Neuronal stem cell (in vitro differentiated cells): ENCODE data around the gene SMAD5.

Source experiments
- DNase-seq: peaks from one replicate; pipeline ENCODE4 v3.0.0-alpha.2; 2013; ENCODE audit warnings: low spot score
- H2AFZ ChIP-seq: one replicate; pipeline ENCODE4 v1.6.1; 2013; ENCODE audit warnings: mild to moderate bottlenecking, low read length, inconsistent platforms
- H2AK5ac ChIP-seq: 2 replicates; pipeline ENCODE4 v1.6.1; 2013; ENCODE audit warnings: low read depth, mild to moderate bottlenecking, inconsistent platforms, low read length, moderate library complexity, mixed read lengths
- H2BK120ac ChIP-seq: 2 replicates; pipeline ENCODE4 v1.6.1; 2013; ENCODE audit warnings: low read depth, mild to moderate bottlenecking, inconsistent platforms, low read length, moderate library complexity, mixed read lengths
- H2BK12ac ChIP-seq: one replicate; pipeline ENCODE4 v1.6.1; 2013; ENCODE audit warnings: low read length, inconsistent platforms
- H2BK15ac ChIP-seq: 2 replicates; pipeline ENCODE4 v1.6.1; 2013; ENCODE audit warnings: mild to moderate bottlenecking, low read length, inconsistent platforms, mixed read lengths
- H2BK5ac ChIP-seq: one replicate; pipeline ENCODE4 v1.6.1; 2013; ENCODE audit warnings: inconsistent platforms, mild to moderate bottlenecking, low read length, moderate library complexity
- H3K14ac ChIP-seq: one replicate; pipeline ENCODE4 v1.6.1; 2013; ENCODE audit warnings: low read length, inconsistent platforms
- H3K18ac ChIP-seq: 2 replicates; pipeline ENCODE4 v1.6.1; 2013; ENCODE audit warnings: low read length, inconsistent platforms
- H3K23ac ChIP-seq: 2 replicates; pipeline ENCODE4 v1.6.1; 2013; ENCODE audit warnings: low read depth, mild to moderate bottlenecking, mixed read lengths, low read length, inconsistent platforms; ENCODE audit not compliant: poor library complexity
- H3K27ac ChIP-seq: replicated peaks from 3 replicates; pipeline ENCODE4 v1.5.1; 2013; ENCODE audit warnings: low read length, inconsistent platforms
- H3K27me3 ChIP-seq, 3 experiments: 2 replicates each; pipeline ENCODE4 v1.6.1; 2013; ENCODE audit warnings: low read length in 3 of 3, mild to moderate bottlenecking in 2 of 3, inconsistent platforms in 1 of 3, low read depth in 1 of 3, mixed read lengths in 1 of 3, moderate library complexity in 1 of 3; ENCODE audit not compliant: control insufficient read depth in 3 of 3, insufficient read depth in 3 of 3
- H3K36me3 ChIP-seq, 2 donors: replicated peaks in 1 of 2; 2 replicates each; pipeline ENCODE4 v1.6.1; 2013; ENCODE audit warnings: low read length in 2 of 2; ENCODE audit not compliant: control insufficient read depth in 2 of 2, insufficient read depth in 2 of 2
- H3K4ac ChIP-seq: 2 replicates; pipeline ENCODE4 v1.6.1; 2013; ENCODE audit warnings: inconsistent platforms, mild to moderate bottlenecking, low read length, moderate library complexity
- H3K4me1 ChIP-seq, 2 donors: 1 replicate in 1 of 2; 2 replicates in 1 of 2; pipeline ENCODE4 v1.6.1; 2013; ENCODE audit warnings: low read length in 2 of 2, low read depth in 1 of 2; ENCODE audit not compliant: control insufficient read depth in 2 of 2, insufficient read depth in 1 of 2
- H3K4me2 ChIP-seq: one replicate; pipeline ENCODE4 v1.6.1; 2013; ENCODE audit warnings: mild to moderate bottlenecking, low read length, inconsistent platforms; ENCODE audit not compliant: insufficient read depth, poor library complexity, severe bottlenecking
- H3K4me3 ChIP-seq, 2 donors: 2 replicates each; pipeline ENCODE4 v1.5.1; 2013; ENCODE audit warnings: low read length in 2 of 2, mild to moderate bottlenecking in 2 of 2, inconsistent platforms in 1 of 2, moderate library complexity in 1 of 2
- H3K79me1 ChIP-seq: one replicate; pipeline ENCODE4 v1.6.1; 2013; ENCODE audit warnings: low read depth, mild to moderate bottlenecking, inconsistent platforms, low read length, moderate library complexity
- H3K9ac ChIP-seq: one replicate; pipeline ENCODE4 v1.6.1; 2013; ENCODE audit warnings: mild to moderate bottlenecking, low read depth, low read length, inconsistent platforms; ENCODE audit not compliant: poor library complexity
- H3K9me3 ChIP-seq, 2 donors: replicated peaks in 1 of 2; 2 replicates each; pipeline versions ENCODE3 to v1.6.1; 2013; ENCODE audit warnings: low read length in 2 of 2, mild to moderate bottlenecking in 2 of 2, inconsistent platforms in 1 of 2, low read depth in 1 of 2, mixed read lengths in 1 of 2, moderate library complexity in 1 of 2; ENCODE audit not compliant: control insufficient read depth in 2 of 2, insufficient read depth in 1 of 2
- H4K8ac ChIP-seq: one replicate; pipeline ENCODE4 v1.6.1; 2013; ENCODE audit warnings: low read depth, mild to moderate bottlenecking, inconsistent platforms, low read length, moderate library complexity
- H4K91ac ChIP-seq: one replicate; pipeline ENCODE4 v1.6.1; 2013; ENCODE audit warnings: low read length, low read depth, mild to moderate bottlenecking, inconsistent platforms; ENCODE audit not compliant: poor library complexity
- WGBS, 2 donors: extraction: QIAGEN DNeasy Blood & Tissue Kit; methylation state at CpG; one replicate each; pipeline ENCODE4 v1.1.7; 2013; ENCODE audit warnings: missing lambda C conversion rate in 2 of 2, mixed read lengths in 1 of 2; ENCODE audit not compliant: insufficient read length in 2 of 2, insufficient replicate concordance in 1 of 2; ENCODE audit errors: extremely low coverage in 2 of 2; 5-methylcytosine and 5-hydroxymethylcytosine counted together

SMAD5 gene

GRCh38 chr5:136145030-136145429 is 12.4 kb downstream of the SMAD5 start:
- Histone ChIP-seq H3K4ac (no peak overlapping the region), H2BK15ac (no peak overlapping the region), H2AFZ (no peak overlapping the region), H3K4me3 (no peak overlapping the region), H2BK120ac (no peak overlapping the region), H2AK5ac (no peak overlapping the region), H3K79me1 (peaks cover 2% of the 10 kb centered on the region), H4K8ac (no peak overlapping the region), H3K9me3 (no peaks in the 10 kb centered on the region), H3K18ac (no peak overlapping the region), H3K36me3 (peaks cover 0 to 12% of the 10 kb centered on the region in 2 donors), H3K27me3 (no peaks in the 10 kb centered on the region), H3K23ac (no peak overlapping the region), H3K4me1 (peaks cover 4% of the 10 kb centered on the region in 2 donors), H3K4me2 (no peak overlapping the region), H4K91ac (no peak overlapping the region), H3K27ac (no peak overlapping the region), H3K9ac (no peak overlapping the region), H2BK12ac (no peak overlapping the region), H3K14ac (no peak overlapping the region), H2BK5ac (no peak overlapping the region)
- WGBS, 2 donors, result no CpG with 5 or more reads among the region's 2 CpGs
- no peak for DNase-seq

DNA sequence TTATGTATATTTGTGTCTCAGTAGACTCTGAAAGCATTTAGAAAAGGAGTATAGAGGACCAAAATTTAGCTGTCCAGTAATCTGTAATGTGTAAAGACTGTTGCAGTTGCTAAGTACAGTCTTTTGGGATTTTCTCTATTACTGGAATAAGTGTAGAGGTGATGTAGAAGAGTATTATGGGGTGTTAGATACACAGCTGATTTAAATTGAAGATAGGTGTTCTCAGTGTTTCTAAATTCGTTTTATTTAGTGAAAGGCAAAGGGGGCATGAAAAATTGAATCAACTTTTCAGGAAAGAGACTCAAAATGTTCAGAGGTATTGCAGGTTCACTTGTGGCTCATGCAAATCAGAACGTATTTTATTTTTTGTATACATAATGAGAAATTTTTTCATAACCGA is 13.6 kb downstream of the SMAD5 start:
- H3K4me2 ChIP-seq, result no peak overlapping the region
- no peak overlapping the region for H3K14ac ChIP-seq

DNA sequence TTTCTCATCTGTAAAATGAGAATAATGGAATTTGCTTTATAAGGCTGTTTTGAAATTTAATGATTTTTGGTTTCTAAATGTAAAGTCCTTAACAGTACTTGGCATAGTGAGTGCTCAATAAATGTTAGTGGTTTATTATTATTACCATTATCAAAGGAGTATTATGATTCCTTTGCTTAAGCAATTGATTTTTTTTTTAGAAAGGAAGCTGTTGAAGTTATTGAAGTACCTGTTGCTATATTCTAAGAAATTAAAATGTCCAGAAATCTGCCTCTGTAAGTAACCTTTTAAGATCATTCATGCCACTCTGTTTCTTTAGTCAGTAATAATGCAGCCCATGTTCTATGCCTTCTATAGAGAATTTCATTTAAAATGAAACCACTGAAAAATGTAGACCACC is 15.0 kb downstream of the SMAD5 start:
- Histone ChIP-seq H3K36me3 (peaks cover 0 to 34% of the 10 kb centered on the region in 2 donors), H3K27ac (no peak overlapping the region), H3K4me3 (no peak overlapping the region), H2BK12ac (no peak overlapping the region), H3K79me1 (no peaks in the 10 kb centered on the region), H2BK15ac (no peak overlapping the region), H3K23ac (no peak overlapping the region), H3K9ac (no peak overlapping the region), H2BK120ac (no peak overlapping the region), H2AFZ (no peak overlapping the region), H3K27me3 (no peaks in the 10 kb centered on the region), H3K4ac (no peak overlapping the region), H3K14ac (no peak overlapping the region), H3K18ac (no peak overlapping the region), H2BK5ac (no peak overlapping the region), H2AK5ac (no peak overlapping the region), H3K4me2 (no peak overlapping the region), H3K9me3 (no peaks in the 10 kb centered on the region), H3K4me1 (peaks cover 4% of the 10 kb centered on the region in 2 donors), H4K8ac (no peak overlapping the region), H4K91ac (no peak overlapping the region)
- DNase-seq, result no peak

More for the DNA sequence above, 13.6 kb downstream of the SMAD5 start:
- no peak overlapping the region for H3K27ac ChIP-seq
- DNase-seq, result no peak
- no peak overlapping the region for H4K91ac ChIP-seq
- no peak overlapping the region for H2BK120ac ChIP-seq
- no peak overlapping the region for H2AFZ ChIP-seq
- no peaks in the 10 kb centered on the region for H3K27me3 ChIP-seq
- peaks cover 2% of the 10 kb centered on the region for H3K79me1 ChIP-seq
- no peak overlapping the region for H3K9ac ChIP-seq
- H2BK12ac ChIP-seq, result no peak overlapping the region
- H3K4ac ChIP-seq, result no peak overlapping the region
- H4K8ac ChIP-seq, result no peak overlapping the region
- H2AK5ac ChIP-seq, result no peak overlapping the region
- H3K4me3 ChIP-seq, result no peak overlapping the region
- H3K23ac ChIP-seq, result no peak overlapping the region
- H2BK15ac ChIP-seq, result no peak overlapping the region
- WGBS, 2 donors, result no CpG with 5 or more reads among the region's 3 CpGs
- H3K4me1 ChIP-seq, result peaks cover 4% of the 10 kb centered on the region in 2 donors
- H3K36me3 ChIP-seq, result peaks cover 0 to 19% of the 10 kb centered on the region in 2 donors
- H2BK5ac ChIP-seq, result no peak overlapping the region
- no peaks in the 10 kb centered on the region for H3K9me3 ChIP-seq
- H3K18ac ChIP-seq, result no peak overlapping the region

DNA sequence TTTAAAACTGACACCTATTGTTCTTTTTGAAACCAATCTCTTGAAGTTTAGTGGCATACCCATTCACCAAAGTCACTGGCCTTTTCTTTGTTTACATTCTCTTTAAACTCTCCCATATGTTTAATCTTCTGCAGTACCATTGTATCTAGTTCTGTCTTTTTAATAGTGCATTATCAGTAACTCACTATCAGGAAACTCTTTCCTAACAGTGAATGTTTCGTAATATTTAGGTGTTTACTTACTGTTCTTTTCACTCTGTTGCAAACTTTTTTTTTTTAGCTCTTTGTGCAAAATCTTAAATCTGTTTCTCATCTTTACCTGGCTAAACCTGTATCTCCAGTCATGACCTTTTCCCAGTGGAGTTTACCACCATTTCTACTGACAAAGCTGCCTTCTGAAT is 17.2 kb downstream of the SMAD5 start:
- Histone ChIP-seq H3K27ac (no peak overlapping the region), H3K9ac (no peak overlapping the region), H3K23ac (no peak overlapping the region), H2BK15ac (no peak overlapping the region), H2BK120ac (no peak overlapping the region), H3K36me3 (peaks cover 6 to 56% of the 10 kb centered on the region in 2 donors), H3K79me1 (peaks cover 2% of the 10 kb centered on the region), H2BK12ac (no peak overlapping the region), H3K18ac (no peak overlapping the region), H2BK5ac (no peak overlapping the region), H4K8ac (no peak overlapping the region), H2AK5ac (no peak overlapping the region), H3K4me1 (no peaks in the 10 kb centered on the region), H4K91ac (no peak overlapping the region), H3K14ac (no peak overlapping the region), H3K4ac (no peak overlapping the region), H3K4me3 (no peak overlapping the region), H2AFZ (no peak overlapping the region), H3K27me3 (no peaks in the 10 kb centered on the region), H3K9me3 (no peaks in the 10 kb centered on the region), H3K4me2 (no peak overlapping the region)
- WGBS, 2 donors, result no CpG with 5 or more reads among the region's 1 CpG
- no peak for DNase-seq
